Stimulated activated CD4-positive, alpha-beta T cell treated with anti-CD3 and anti-CD28 coated beads, Interleukin-1b, Interleukin-23, amount 100 ng/mL, for 24 hours (primary cell): Measurements from ENCODE around the gene ITPRIPL1.

ENCODE experiments used
- DNase-seq, 4 experiments: peaks; one replicate each; pipeline ENCODE4 v3.0.0-alpha.2; 2020; ENCODE audit warnings: low read depth in 4 of 4, low spot score in 1 of 4

Gene ITPRIPL1

GRCh38 chr2:96320728-96321622 is 4.1 kb upstream of the ITPRIPL1 start:
- DNase-seq = no peak

- DNase-seq = no peak
Measured at GRCh38 chr2:96323849-96324248, 1.3 kb upstream of the ITPRIPL1 start.

GRCh38 chr2:96324721-96325040 is 436 bp upstream of the ITPRIPL1 start:
- no peak for DNase-seq

DNA sequence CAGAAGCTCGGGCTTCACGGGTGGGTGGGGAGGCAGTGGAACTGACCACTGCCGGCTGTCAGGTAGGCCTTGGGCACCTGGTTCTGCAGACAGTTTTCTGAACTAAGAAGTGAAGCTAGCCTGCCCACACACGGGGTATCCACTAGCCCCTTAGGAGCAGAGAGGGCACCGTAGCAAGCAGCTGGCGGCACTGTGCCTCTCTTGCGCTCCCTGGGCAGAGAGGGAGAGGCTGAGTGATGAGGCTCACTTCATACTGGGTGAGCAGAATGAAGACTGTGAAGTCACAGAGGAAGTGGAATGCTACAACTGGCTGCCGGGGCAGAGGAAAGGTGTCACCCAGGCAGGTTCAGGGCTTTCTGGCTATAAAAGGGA is 753 bp downstream of the ITPRIPL1 start:
- peak in 1 of 4 experiments; percentile 19 for DNase-seq

DNA sequence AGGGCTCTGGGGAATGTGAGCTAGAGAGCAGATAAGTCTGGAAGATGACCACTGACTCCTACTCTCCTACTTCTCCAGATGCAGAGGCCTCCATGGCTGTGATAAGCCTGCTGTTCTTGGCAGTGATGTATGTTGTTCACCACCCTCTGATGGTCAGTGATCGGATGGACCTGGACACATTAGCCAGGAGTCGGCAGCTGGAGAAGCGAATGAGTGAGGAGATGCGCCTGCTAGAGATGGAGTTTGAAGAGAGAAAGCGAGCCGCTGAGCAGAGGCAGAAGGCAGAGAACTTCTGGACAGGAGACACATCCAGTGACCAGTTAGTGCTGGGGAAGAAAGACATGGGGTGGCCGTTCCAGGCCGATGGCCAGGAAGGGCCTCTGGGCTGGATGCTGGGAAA is 1.4 kb downstream of the ITPRIPL1 start:
- DNase-seq = no peak

- DNase-seq = no peak
Measured at GRCh38 chr2:96326990-96327820, 2.1 kb downstream of the ITPRIPL1 start.

- DNase-seq = no peak
Measured at GRCh38 chr2:96329456-96329855, 4.3 kb downstream of the ITPRIPL1 start.

- no peak for DNase-seq
Measured at GRCh38 chr2:96329874-96330273, 4.8 kb downstream of the ITPRIPL1 start.

DNA sequence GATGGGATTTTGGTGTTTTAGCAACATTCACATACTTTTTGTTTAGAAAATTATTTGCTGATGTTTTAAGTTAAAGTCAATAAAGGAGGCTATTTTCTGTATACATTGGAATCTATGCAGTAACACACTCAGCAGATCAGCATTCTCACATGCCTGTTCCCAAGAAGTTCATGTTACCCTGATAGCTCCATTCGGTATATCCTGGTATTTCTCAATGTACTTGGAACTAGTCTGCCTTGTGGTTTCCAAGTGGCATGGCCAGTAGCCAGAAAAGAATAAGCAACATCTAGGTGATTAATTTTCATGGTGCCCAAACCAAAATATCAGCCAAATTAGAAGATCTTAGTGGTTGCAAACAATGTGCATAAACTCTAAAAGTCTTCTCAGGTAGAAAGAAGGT is 5.3 kb downstream of the ITPRIPL1 start:
- DNase-seq = no peak

DNA sequence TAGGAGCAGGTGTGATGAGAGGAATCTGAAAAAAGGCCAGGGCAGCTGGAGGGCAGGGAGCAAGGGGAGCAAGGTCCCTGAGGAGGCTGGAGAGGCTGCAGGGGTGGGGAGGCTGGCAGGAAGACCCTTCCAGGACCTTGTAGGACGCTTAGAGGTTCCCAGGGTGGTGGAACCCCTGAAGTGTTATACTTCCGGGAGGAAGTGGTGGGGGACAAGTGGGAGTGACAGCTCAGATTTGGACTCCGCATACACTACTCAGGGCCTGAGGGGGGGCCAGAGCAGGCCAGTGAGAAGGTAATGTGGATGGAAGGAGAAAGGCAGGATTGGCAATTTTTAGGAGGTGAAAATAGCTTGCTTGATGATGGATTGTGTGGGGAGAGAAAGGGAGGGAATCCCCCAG is 8.6 kb downstream of the ITPRIPL1 start:
- no peak for DNase-seq

DNA sequence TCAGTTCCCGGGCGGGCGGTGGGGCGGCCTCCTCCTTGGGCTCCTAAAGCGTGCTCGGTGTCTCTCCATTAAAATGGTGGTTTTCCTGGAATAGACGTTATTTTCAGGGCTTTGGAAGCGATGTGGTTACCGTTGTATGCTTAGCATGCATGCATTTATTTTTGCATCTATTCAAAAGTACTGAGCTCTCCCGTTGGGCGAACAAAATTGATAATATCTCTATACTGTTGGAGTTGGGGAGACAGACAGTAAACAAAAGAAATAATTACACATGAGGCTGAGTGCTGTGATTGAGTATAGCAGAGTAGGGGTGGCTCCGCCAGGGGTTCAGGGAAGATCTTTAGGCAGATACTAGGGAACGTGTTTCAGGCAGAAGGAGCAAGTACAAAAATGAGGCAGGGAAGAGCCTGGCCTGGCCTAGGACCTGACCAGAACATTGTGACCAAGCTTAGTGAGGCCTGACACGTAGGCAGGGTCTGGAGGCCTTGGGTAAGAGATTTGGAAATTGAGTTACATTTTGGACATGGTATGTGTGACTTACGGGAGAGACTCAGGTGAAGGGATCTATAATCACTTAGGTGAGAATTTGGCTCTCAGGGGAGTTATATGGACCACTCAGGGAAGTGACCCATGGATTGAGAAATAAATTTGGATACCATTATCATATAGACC is 11.1 kb downstream of the ITPRIPL1 start:
- DNase-seq = no peak

DNA sequence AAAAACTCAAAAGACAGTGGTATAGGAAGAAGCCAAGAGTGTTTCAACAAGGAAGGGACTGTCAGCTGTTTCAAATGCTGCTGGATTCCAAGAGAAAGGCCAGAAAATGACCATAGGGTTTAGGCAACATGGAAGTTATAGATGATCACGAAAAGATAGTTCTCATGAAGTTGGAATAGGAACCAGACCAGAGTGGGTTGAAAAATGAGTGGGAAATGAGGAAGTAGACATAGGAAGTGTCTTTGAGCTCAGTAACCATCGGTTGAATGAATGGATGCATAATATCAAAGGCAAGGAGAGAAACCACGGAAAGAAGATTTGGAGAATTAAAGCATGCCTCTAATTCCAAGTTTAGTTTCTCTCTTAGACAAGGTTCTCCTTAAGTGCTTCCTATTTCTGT is 11.8 kb downstream of the ITPRIPL1 start:
- no peak for DNase-seq

- no peak for DNase-seq
Measured at GRCh38 chr2:96340493-96341414, 15.6 kb downstream of the ITPRIPL1 start.

- no peak for DNase-seq
Measured at GRCh38 chr2:96341641-96342040, 16.5 kb downstream of the ITPRIPL1 start.

DNA sequence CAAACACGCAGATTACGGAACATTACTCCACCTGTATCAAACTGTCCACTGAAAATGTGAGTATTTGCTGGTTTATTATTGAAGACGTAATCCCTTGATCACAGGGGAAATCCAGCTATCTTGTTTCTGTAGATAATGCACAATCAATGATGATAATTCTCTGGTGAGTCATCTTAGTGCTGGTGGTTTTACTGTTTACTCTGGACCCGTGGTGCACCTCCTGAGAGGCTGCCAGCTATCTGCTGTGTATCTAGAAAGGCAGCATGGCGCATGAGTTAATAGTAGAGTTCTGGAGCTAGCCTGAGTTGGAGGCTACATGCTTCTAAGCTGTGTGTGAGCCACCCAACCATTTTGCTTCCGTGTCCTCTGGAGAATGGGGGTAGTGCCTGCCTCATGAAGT is 17.0 kb downstream of the ITPRIPL1 start:
- DNase-seq = peak in 1 of 4 experiments; percentile 13

DNA sequence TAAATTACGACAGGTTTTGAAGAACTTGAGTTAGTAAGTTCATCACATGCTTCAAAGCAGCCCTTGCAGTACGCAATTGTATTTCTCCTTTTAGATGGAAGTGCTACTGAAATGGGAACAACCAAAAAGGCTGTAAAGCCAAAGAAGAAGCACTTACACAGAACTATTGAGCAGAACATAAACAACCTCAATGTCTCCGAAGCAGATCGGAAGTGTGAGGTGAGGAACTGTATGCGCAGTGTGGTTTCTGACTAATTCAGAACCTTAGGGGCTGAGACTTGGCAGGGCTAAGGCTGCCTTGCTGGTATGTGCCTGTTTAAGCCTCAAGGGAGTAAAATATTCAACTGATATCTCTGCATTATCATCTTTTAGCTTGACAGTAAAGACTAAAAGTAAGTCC is 18.9 kb downstream of the ITPRIPL1 start:
- no peak for DNase-seq

- no peak for DNase-seq
Measured at GRCh38 chr2:96345438-96345837, 20.3 kb downstream of the ITPRIPL1 start.

DNA sequence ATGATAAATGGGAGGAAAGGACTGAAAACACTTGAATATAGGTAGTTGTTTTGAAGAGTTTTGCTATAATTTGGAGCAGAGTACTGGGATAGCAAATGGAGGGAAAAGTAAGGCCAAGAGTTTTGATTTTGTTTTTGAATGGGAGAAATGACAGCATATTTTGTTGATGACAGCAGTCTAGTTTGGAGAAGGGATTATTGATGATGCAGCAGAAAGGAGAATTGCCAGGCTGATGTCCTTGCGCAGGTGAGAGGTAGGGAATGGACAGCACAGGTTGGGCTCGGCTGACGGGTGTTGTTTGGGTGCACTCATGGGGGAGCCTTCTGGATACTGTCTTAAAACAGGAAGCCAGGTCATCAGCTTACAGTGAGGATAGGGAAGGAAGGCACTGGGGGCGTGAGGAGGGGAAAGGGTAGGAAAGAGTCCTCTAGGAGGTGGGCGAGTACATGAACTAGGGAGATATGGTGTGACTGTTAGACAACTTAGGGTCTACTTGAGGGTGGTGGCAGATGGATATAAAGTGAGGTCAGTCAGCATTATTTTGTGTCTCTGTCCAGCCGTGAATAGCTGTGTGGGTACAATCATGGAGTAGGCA is 20.8 kb downstream of the ITPRIPL1 start:
- no peak for DNase-seq

DNA sequence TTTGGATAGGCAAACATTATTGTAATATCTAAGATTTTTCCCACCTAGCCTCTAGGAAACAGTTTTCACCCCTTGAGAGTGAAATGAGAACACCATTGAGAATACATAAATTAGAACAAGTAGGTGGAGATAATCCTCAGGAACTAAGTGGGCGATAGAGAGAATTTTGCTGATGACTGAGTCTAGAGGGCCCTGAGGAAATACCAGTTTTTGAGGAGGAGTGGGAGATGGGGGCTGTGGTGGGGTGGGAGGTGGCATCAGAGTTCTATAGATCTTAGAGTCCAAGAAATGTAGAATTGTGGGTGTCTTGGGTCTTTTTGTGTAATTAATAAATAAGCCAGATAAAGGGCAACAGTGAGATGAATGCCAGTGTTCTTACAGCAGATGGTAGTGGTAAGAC is 22.3 kb downstream of the ITPRIPL1 start:
- DNase-seq = no peak

- DNase-seq = no peak
Measured at GRCh38 chr2:96353032-96353561, 28.0 kb downstream of the ITPRIPL1 start.
